Lower lobe of right lung (tissue), 2 donors: ENCODE measurements around the gene MST1. TPM values are rescaled to one million over a fixed set of nuclear protein-coding genes. Genes with fewer than 3 reads are reported as not detected.
A peak's percentile ranks its signal among the peaks of the same experiment; 100 is the strongest.

Source experiments
- ATAC-seq, 2 donors: fragments of 200-7000 bp; cut with Tn5 transposase; one replicate each; pipeline ENCODE4 v1.9.1; 2020 to 2022; ENCODE audit warnings: mild to moderate bottlenecking in 2 of 2, moderate library complexity in 2 of 2
- DNase-seq: peaks from one replicate; pipeline ENCODE4 v3.0.0-alpha.2; 2020
- H3K27ac ChIP-seq: fragments of 200-600 bp; one replicate; pipeline ENCODE4 v1.8.0; 2022
- H3K27me3 ChIP-seq: fragments of 200-600 bp; one replicate; pipeline ENCODE4 v1.8.0; 2022; ENCODE audit warnings: low read depth
- H3K36me3 ChIP-seq: fragments of 200-600 bp; one replicate; pipeline ENCODE4 v1.8.0; 2022; ENCODE audit warnings: mild to moderate bottlenecking
- H3K4me1 ChIP-seq: fragments of 200-600 bp; one replicate; pipeline ENCODE4 v1.8.0; 2022
- H3K4me3 ChIP-seq: fragments of 200-600 bp; one replicate; pipeline ENCODE4 v1.8.0; 2022; ENCODE audit warnings: mild to moderate bottlenecking
- H3K9me3 ChIP-seq: fragments of 200-600 bp; one replicate; pipeline ENCODE4 v1.8.0; 2022
- intact Hi-C: fragments of 100-400 bp; cut with DNase I; formaldehyde crosslinking; loops from one replicate; pipeline ENCODE4 v1.11.0; 2022
- total RNA-seq: library from RNA; stranded (reverse); fragmentation: NEBNext Ultra II Directional; extraction: Animal tissue kit (Norgen Biotek cat#: 25700); gene quantifications from one replicate; pipeline ENCODE4 v1.2.1, GENCODE V29; 2021
- TF ChIP-seq, protein P1 (sequence below): fragments of 200-600 bp; IDR thresholded peaks from one replicate; pipeline ENCODE4 v1.8.0; 2022; ENCODE audit warnings: antibody characterized with exemption, mild to moderate bottlenecking
- donor health status: DM: no; HTN: yes; CAD: no; lungs with severe emphysema.

The MST1 gene
- total RNA-seq, 1 donor from 2014 or later: 17.5 TPM

DNA sequence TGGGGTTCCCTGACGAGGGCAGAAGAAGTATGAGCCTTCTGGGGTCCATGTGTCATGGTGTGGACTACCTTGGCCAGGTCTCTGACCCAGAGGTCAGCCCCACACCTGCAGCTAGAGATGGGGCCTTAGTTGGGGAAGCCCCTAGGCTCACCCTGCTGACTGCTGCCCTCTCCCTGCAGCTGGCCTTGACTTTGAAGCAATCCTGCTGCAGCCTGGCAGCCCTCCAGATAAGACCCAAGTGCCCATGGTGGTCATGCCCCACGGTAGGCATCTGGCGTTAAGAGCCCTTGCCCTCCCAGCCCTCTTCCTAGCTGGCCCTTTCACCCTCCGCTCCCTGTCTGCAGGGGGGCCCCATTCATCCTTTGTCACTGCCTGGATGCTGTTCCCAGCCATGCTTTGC is 7.7 kb downstream of the MST1 start:
- H3K27ac ChIP-seq: no peak overlapping the region
- TF ChIP-seq, protein P1, sequence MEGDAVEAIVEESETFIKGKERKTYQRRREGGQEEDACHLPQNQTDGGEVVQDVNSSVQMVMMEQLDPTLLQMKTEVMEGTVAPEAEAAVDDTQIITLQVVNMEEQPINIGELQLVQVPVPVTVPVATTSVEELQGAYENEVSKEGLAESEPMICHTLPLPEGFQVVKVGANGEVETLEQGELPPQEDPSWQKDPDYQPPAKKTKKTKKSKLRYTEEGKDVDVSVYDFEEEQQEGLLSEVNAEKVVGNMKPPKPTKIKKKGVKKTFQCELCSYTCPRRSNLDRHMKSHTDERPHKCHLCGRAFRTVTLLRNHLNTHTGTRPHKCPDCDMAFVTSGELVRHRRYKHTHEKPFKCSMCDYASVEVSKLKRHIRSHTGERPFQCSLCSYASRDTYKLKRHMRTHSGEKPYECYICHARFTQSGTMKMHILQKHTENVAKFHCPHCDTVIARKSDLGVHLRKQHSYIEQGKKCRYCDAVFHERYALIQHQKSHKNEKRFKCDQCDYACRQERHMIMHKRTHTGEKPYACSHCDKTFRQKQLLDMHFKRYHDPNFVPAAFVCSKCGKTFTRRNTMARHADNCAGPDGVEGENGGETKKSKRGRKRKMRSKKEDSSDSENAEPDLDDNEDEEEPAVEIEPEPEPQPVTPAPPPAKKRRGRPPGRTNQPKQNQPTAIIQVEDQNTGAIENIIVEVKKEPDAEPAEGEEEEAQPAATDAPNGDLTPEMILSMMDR: no peak
- H3K9me3 ChIP-seq: no peaks in the 10 kb centered on the region
- H3K4me1 ChIP-seq: peaks cover 4% of the 10 kb centered on the region
- no peak for ATAC-seq
- DNase-seq: no peak
- no peaks in the 10 kb centered on the region for H3K27me3 ChIP-seq
- H3K36me3 ChIP-seq: peaks cover 75% of the 10 kb centered on the region
- intact Hi-C loops: no loop called here
- H3K4me3 ChIP-seq: no peak overlapping the region

DNA sequence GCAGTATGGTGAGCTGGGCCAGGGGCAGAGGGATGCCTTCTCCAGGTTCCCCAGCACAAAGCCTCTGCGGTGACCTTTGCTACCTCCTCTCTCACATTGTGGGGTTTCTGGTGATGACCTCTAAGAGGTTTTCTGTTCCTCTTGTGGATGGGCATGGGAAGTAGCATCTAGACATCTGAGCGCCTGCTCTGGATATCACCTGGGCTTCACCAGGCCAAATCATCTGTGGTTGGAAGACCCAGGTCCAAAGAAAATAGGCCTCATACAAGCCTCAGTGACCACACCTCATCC is 8.1 kb downstream of the MST1 start:
- Histone ChIP-seq H3K27ac (no peak overlapping the region), H3K27me3 (no peaks in the 10 kb centered on the region), H3K4me3 (no peak overlapping the region), H3K4me1 (peaks cover 4% of the 10 kb centered on the region), H3K36me3 (peaks cover 78% of the 10 kb centered on the region), H3K9me3 (no peaks in the 10 kb centered on the region)
- TF ChIP-seq, protein P1: no peak
- intact Hi-C loops: no loop called here
- DNase-seq: no peak
- no peak for ATAC-seq

DNA sequence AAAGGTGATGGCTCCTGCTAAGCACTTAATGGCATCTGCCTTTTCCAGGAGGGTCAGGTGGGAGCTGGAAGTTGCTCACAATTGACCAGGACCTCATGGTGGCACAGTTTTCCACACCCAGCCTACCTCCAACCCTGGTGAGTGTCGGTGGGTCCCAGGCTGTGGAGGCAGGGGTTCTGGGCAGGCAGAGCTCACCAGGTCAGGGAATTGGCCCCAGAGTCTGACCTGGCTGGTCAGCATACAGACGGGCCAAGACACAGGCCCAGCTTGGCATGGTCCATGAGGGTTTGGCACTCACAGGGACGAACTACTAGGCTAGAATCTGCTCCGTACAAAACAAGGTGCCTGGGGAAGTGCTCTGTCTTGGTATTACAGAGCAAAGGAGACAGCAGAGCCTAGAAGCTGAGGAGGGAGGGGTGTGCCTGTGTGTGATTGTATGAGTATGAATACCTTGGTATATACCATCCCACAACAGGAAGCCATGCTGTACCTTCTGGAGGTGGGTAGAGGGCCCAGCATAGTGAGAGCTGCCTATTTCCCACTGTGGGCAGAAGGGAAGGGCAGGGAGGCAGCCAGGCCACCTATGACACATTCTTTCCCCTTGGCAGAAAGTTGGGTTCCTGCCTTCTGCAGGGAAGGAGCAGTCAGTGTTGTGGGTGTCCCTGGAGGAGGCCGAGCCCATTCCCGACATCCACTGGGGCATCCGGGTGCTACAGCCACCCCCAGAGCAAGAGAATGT is 8.6 kb downstream of the MST1 start:
- Histone ChIP-seq H3K36me3 (peaks cover 83% of the 10 kb centered on the region), H3K27ac (no peak overlapping the region), H3K4me1 (peaks cover under 1% of the 10 kb centered on the region), H3K4me3 (no peak overlapping the region), H3K27me3 (no peaks in the 10 kb centered on the region), H3K9me3 (no peaks in the 10 kb centered on the region)
- intact Hi-C loops: no loop called here
- ATAC-seq: no peak
- no peak for DNase-seq
- TF ChIP-seq, protein P1: no peak

DNA sequence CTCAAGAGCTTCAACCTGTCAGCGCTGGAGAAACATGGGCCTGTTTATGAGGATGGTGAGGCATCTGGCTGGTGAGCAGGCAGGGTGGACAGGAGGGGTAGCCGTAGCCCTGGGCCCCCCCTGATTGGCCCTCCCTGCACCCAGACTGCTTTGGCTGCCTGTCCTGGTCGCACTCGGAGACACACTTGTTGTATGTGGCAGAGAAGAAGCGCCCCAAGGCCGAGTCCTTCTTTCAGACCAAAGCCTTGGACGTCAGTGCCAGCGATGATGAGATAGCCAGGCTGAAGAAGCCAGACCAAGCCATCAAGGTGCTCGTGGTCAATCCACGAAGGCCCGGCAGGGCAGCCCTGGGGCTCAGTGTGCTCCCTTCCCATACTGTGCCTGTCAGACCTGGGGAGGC is 13.4 kb downstream of the MST1 start:
- no peak for ATAC-seq
- no peak overlapping the region for H3K27ac ChIP-seq
- no peaks in the 10 kb centered on the region for H3K9me3 ChIP-seq
- intact Hi-C loops: no loop called here
- TF ChIP-seq, protein P1: no peak
- no peak overlapping the region for H3K4me3 ChIP-seq
- no peaks in the 10 kb centered on the region for H3K27me3 ChIP-seq
- peaks cover 13% of the 10 kb centered on the region for H3K4me1 ChIP-seq
- H3K36me3 ChIP-seq: peaks cover 55% of the 10 kb centered on the region
- no peak for DNase-seq

DNA sequence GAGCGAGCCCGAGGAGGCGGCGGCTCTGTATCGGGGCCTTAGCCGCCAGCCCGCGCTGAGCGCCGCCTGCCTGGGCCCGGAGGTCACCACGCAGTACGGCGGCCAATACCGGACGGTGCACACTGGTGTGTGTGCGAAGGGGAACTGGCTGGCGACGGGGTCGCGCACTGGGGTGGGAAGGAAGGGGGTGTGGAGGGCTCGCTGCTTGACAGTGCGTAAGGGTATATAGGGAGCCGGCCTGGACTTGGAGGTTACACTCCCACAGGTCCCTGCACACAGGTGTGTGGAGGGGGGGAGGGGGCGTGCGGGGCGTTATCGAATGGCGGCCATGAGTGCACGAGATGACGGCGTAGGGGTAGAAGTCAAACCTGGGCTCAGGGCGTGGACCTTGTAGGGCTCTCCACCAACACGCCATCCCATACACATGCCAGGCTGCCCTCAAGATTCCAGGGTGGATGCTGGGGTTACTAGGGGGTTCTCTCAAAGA is 14.7 kb downstream of the MST1 start:
- Histone ChIP-seq H3K4me1 (peaks cover 13% of the 10 kb centered on the region), H3K9me3 (no peaks in the 10 kb centered on the region), H3K27me3 (no peaks in the 10 kb centered on the region), H3K4me3 (peak overlapping the region; percentile 98), H3K36me3 (peaks cover 41% of the 10 kb centered on the region), H3K27ac (peak overlapping the region; percentile 92)
- DNase-seq: no peak
- TF ChIP-seq, protein P1: no peak
- ATAC-seq: peak; percentile 41 to 48
- intact Hi-C loops: no loop called here
